GM10248 (cell line): ENCODE data around the gene TRIM9.

Experiments
- CTCF ChIA-PET: fragments of 300-600 bp; sonication (Branson Sonifier 250); formaldehyde crosslinking; extraction: SDS; loops from one replicate; lab custom pipeline; 2021; ENCODE audit warnings: antibody characterized with exemption; lab: Yijun Ruan, JAX
- POLR2A ChIA-PET: fragments of 350-650 bp; sonication (Branson Sonifier 250); formaldehyde crosslinking; extraction: SDS; loops from one replicate; lab custom pipeline; 2020; ENCODE audit warnings: antibody characterized with exemption; lab: Yijun Ruan, JAX
- DNase-seq: peaks from one replicate; pipeline ENCODE4 v3.0.0; 2012; ENCODE audit errors: extremely low spot score
- CTCF ChIP-seq: IDR thresholded peaks from 2 replicates; pipeline ENCODE4 v1.5.1; 2012; ENCODE audit warnings: mild to moderate bottlenecking, low read depth; ENCODE audit errors: extremely low read depth, missing control alignments, control extremely low read depth

TRIM9 gene

GRCh38 chr14:50977863-50978528, 116.9 kb downstream of the TRIM9 start:
- no peak for DNase-seq
- CTCF ChIA-PET = interaction anchor here (0.9 kb wide), 1 partner anchor 16 kb away, joined by 3 read pairs; no protein-coding TSS in a partner anchor
- POLR2A ChIA-PET = interaction anchor here (0.6 kb wide), 1 partner anchor 452 kb away, joined by 3 read pairs; no protein-coding TSS in a partner anchor
- TF ChIP-seq CTCF = no peak

- POLR2A ChIA-PET = no interaction called here
- DNase-seq = no peak
- CTCF ChIA-PET = interaction anchor here (0.7 to 1.4 kb wide), 4 partner anchors 9 to 113 kb away, joined by 3 to 4 read pairs (median 4); no protein-coding TSS in a partner anchor
- no peak for TF ChIP-seq CTCF
These were observed 120.8 kb downstream of the TRIM9 start for GRCh38 chr14:50974118-50974517.

GRCh38 chr14:50972734-50973133, 122.2 kb downstream of the TRIM9 start:
- DNase-seq = no peak
- TF ChIP-seq CTCF = no peak
- ChIA-PET CTCF (no interaction called here), POLR2A (no interaction called here)

GRCh38 chr14:50970886-50971781, 123.8 kb downstream of the TRIM9 start:
- TF ChIP-seq CTCF = no peak
- POLR2A ChIA-PET = no interaction called here
- CTCF ChIA-PET = interaction anchor here (1.0 to 1.5 kb wide), 2 partner anchors 8 to 808 kb away, joined by 3 to 6 read pairs; no protein-coding TSS in a partner anchor
- DNase-seq = no peak

GRCh38 chr14:50967790-50968189, 127.1 kb downstream of the TRIM9 start:
- ChIA-PET CTCF (interaction anchor here (0.6 to 1.3 kb wide), 3 partner anchors 11 to 842 kb away, joined by 3 read pairs; no protein-coding TSS in a partner anchor), POLR2A (interaction anchor here (0.7 kb wide), 1 partner anchor 58 kb away, joined by 3 read pairs; no protein-coding TSS in a partner anchor)
- no peak for TF ChIP-seq CTCF
- DNase-seq = no peak

- ChIA-PET POLR2A (no interaction called here), CTCF (interaction anchor here (0.9 to 1.3 kb wide), 2 partner anchors 10 to 12 kb away, joined by 3 read pairs; no protein-coding TSS in a partner anchor)
These were observed 127.8 kb downstream of the TRIM9 start for GRCh38 chr14:50967103-50967502.

More at GRCh38 chr14:50967103-50967502, 127.8 kb downstream of the TRIM9 start:
- no peak for DNase-seq
- TF ChIP-seq CTCF = no peak
